C4-2B (cell line): ENCODE measurements around the gene SEPTIN2.
"Not testable (repeated sequence)": the region's sequence is repeated elsewhere in the genome, so short reads cannot be mapped to it uniquely, and the experiment has no call there.

Experiments used
- ZFX ChIP-seq: fragments of 450-650 bp; IDR thresholded peaks from 2 replicates; pipeline ENCODE4 v1.6.1; 2017
- TF ChIP-seq, protein P1 (sequence below): fragments of 450-650 bp; conservative IDR thresholded peaks from 2 replicates; pipeline ENCODE4 v1.5.1; 2017; ENCODE audit warnings: mild to moderate bottlenecking

DNA sequence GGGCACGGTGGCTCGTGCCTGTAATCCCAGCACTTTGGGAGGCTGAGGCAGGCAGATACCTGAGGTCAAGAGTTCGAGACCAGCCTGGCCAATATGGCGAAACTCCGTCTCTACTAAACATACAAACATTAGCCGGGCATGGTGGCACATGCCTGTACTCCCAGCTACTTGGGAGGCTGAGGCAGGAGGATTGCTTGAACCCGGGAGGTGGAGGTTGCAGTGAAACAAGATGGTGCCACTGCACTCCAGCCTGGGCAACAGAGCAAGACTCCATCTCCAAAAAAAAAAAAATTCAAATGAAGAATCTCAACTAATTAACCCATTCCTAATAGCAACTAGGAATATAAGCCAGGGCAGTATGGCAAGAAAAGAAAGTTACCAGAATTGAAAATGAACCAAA, 37.4 kb upstream of the SEPTIN2 start:
- TF ChIP-seq, protein P1, sequence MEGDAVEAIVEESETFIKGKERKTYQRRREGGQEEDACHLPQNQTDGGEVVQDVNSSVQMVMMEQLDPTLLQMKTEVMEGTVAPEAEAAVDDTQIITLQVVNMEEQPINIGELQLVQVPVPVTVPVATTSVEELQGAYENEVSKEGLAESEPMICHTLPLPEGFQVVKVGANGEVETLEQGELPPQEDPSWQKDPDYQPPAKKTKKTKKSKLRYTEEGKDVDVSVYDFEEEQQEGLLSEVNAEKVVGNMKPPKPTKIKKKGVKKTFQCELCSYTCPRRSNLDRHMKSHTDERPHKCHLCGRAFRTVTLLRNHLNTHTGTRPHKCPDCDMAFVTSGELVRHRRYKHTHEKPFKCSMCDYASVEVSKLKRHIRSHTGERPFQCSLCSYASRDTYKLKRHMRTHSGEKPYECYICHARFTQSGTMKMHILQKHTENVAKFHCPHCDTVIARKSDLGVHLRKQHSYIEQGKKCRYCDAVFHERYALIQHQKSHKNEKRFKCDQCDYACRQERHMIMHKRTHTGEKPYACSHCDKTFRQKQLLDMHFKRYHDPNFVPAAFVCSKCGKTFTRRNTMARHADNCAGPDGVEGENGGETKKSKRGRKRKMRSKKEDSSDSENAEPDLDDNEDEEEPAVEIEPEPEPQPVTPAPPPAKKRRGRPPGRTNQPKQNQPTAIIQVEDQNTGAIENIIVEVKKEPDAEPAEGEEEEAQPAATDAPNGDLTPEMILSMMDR = not testable (repeated sequence)
- not testable (repeated sequence) for TF ChIP-seq ZFX
